HL-60/S4 (cell line): ENCODE measurements around the gene MAGEA6.
"Not testable (repeated sequence)": the region's sequence is repeated elsewhere in the genome, so short reads cannot be mapped to it uniquely, and the experiment has no call there.

ENCODE experiments used
- in situ Hi-C: fragments of 300-500 bp; cut with MboI; formaldehyde crosslinking; loops from 2 replicates; pipeline ENCODE4 v1.14.3; 2022; ENCODE audit warnings: low sequenced_read_pairs

The MAGEA6 gene

DNA sequence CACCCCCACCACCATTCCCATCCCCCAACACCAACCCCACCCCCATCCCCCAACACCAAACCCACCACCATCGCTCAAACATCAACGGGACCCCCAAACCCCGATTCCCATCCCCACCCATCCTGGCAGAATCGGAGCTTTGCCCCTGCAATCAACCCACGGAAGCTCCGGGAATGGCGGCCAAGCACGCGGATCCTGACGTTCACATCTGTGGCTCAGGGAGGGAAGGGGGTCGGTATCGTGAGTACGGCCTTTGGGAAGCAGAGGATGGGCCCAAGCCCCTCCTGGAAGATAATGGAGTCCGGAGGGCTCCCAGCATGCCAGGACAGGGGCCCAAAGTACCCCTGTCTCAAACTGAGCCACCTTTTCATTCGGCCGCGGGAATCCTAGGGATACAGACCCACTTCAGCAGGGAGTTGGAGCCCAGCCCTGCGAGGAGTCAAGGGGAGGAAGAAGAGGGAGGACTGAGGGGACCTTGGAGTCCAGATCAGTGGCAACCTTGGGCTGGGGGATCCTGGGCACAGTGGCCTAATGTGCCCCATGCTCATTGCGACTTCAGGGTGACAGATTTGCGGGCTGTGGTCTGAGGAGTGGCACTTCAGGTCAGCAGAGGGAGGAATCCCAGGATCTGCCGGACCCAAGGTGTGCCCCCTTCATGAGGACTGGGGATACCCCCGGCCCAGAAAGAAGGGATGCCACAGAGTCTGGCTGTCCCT, 35.2 kb downstream of the MAGEA6 start:
- in situ Hi-C loops = not testable (repeated sequence)

DNA sequence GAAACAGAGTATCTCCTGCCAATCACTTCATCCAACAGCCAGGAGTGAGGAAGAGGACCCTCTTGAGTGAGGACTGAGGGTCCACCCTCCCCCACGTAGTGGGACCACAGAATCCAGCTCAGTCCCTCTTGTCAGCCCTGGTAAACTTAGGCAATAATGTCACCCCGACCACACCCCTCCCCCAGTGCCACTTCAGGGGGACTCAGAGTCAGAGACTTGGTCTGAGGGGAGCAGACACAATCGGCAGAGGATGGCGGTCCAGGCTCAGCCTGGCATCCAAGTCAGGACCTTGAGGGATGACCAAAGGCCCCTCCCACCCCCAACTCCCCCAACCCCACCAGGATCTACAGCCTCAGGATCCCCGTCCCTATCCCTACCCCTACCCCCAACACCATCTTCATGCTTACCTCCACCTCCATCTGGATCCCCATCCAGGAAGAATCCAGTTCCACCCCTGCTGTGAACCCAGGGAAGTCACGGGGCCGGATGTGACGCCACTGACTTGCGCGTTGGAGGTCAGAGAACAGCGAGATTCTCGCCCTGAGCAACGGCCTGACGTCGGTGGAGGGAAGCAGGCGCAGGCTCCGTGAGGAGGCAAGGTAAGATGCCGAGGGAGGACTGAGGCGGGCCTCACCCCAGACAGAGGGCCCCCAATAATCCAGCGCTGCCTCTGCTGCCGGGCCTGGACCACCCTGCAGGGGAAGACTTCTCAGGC, 36.1 kb downstream of the MAGEA6 start, which contains the start of the genes CSAG1 and MAGEA12:
TSS of gene CSAG1 (minus strand) at position 461 of the 715 bp plus-strand sequence. CDS start 1,261 bp downstream, outside the sequence.
TSS of gene MAGEA12 (plus strand) at position 497 of the 715 bp plus-strand sequence. CDS start 2,405 bp downstream, outside the sequence.
- in situ Hi-C loops = no loop called here

- in situ Hi-C loops = no loop called here
Measured at GRCh38 chrX:152725409-152725808, 44.1 kb downstream of the MAGEA6 start.
